ENCODE data around the gene SFI1.

- no peak for TF ChIP-seq CTCF (conservative IDR thresholded peaks at IDR 0.05; ENCODE audit: low read depth, low read length)
- no peak for TF ChIP-seq FOS (IDR thresholded peaks at IDR 0.05; ENCODE audit: low read depth, low read length)
- TF ChIP-seq USF2 (IDR thresholded peaks at IDR 0.05; ENCODE audit: low read depth, low read length): no peak
- TF ChIP-seq POLR2A (IDR thresholded peaks at IDR 0.05; ENCODE audit: low read depth, low read length): no peak
- TF ChIP-seq CHD1 (IDR thresholded peaks at IDR 0.05; ENCODE audit: low read depth, low read length): no peak
- no peak for TF ChIP-seq RAD21 (IDR thresholded peaks at IDR 0.05; ENCODE audit: low read length)
- TF ChIP-seq MXI1 (IDR thresholded peaks at IDR 0.05; ENCODE audit: borderline replicate concordance, low read depth, low read length): no peak
- TF ChIP-seq MAFK (IDR thresholded peaks at IDR 0.05; ENCODE audit: low read depth, low read length): no peak
Measured at GRCh38 chr22:31497148-31497938, 1.0 kb downstream of the SFI1 start.

Measured in IMR-90 (cell line).